ENCODE results near the gene CEP295NL. TPM values are rescaled to one million over a fixed set of nuclear protein-coding genes. Genes with fewer than 3 reads are reported as not detected.

CEP295NL gene
- total RNA-seq, 2 donors from 2014 or later, result 0.83 to 1.1 TPM

DNA sequence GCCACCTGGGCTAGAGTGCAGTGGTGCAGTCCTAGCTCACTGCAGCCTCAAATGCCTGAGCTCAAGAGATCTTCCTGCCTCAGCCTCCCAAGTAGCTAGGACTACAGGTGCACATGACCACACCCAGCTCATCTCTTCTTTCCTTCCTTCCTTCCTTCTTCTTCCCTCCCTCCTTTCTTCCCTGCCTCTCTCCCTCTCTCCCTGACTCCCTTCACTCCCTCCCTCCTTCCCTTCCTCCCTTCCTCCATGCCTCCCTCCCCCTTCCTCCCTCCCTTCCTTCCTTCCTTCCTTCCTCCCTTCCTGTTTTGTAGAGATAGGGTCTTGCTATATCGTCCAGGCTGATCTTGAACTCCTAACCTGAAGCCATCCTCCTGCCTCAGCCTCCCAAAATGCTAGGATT, 38.9 kb downstream of the CEP295NL start:
- Histone ChIP-seq H3K27ac (no peak overlapping the region), H3K4me3 (no peak overlapping the region), H3K36me3 (peaks cover 13% of the 10 kb centered on the region), H3K27me3 (no peaks in the 10 kb centered on the region), H3K9me3 (no peaks in the 10 kb centered on the region), H3K4me1 (peaks cover 0 to 13% of the 10 kb centered on the region in 2 donors)
- DNase-seq (ENCODE audit: low spot score), result no peak
- TF ChIP-seq, protein P1, sequence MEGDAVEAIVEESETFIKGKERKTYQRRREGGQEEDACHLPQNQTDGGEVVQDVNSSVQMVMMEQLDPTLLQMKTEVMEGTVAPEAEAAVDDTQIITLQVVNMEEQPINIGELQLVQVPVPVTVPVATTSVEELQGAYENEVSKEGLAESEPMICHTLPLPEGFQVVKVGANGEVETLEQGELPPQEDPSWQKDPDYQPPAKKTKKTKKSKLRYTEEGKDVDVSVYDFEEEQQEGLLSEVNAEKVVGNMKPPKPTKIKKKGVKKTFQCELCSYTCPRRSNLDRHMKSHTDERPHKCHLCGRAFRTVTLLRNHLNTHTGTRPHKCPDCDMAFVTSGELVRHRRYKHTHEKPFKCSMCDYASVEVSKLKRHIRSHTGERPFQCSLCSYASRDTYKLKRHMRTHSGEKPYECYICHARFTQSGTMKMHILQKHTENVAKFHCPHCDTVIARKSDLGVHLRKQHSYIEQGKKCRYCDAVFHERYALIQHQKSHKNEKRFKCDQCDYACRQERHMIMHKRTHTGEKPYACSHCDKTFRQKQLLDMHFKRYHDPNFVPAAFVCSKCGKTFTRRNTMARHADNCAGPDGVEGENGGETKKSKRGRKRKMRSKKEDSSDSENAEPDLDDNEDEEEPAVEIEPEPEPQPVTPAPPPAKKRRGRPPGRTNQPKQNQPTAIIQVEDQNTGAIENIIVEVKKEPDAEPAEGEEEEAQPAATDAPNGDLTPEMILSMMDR (IDR thresholded peaks at IDR 0.05), result no peak

DNA sequence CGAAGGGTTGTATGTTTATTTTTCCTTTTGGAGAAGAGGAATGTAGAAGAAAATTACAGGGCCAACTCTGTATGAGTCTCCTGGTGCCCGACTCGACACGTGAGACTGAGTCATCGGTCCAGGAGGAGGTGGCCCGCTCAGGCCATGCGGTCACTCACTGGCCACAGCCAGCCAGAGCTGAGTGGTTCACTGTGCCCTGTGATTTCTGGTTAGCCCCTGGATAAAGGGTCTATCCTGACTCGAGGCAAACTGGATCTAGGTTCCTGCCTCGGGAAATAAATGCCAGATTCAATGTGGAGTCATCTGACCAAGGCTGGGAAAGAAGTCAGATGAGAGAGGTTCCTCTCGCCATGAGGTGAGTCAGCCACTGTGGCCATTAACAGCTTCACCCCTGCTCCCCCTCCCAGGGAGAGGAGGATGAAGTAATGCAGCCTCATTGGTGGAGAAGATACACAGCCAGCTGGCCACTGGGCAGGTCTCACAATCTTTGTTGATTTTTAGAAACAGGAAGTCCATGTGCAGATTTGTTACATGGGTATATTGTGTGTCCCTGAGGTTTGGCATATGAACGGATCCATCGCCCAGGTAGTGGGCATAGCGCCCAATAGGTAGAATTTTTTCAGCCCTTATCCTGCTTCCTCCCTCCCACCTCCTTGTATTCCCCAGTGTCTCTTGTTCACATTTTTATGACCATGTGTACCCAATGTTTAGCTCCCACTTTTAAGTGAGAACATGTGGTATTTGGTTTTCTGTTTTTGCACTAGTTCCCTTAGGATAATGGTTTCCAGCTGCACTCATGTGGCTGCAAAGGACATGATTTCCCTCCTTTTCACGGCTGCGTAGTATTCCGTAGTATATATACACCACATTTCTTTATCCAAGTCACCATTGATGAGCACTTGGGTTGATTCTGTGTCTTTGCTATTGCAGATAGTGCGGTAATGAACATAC, 40.7 kb downstream of the CEP295NL start:
- peaks cover 0 to 13% of the 10 kb centered on the region in 2 donors for H3K4me1 ChIP-seq

DNA sequence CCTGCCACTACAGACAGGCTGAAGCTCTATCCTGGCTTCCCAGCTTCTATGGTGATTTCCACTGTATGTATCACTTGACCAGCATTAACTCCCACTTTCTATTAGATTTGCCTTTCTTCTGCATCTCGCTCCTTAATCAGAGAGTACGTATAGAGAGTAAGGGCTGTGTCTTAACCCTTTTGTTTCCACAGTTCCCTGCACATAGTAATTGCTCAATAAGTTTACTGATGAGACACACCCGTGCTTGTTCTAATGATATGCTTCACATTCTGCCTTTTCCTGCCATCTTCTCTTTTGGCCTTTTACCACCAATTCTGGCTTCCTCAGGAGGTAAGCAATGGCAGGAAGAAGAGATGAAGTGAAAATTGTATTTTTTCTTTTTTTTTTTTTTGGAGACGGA, 41.8 kb downstream of the CEP295NL start:
- Histone ChIP-seq H3K36me3 (peaks cover 18% of the 10 kb centered on the region), H3K27me3 (no peaks in the 10 kb centered on the region), H3K4me3 (no peak overlapping the region), H3K27ac (peak overlapping the region; percentile 70 to 77), H3K4me1 (peaks cover 0 to 9% of the 10 kb centered on the region in 2 donors), H3K9me3 (no peaks in the 10 kb centered on the region)
- no peak for DNase-seq (ENCODE audit: low spot score)
- TF ChIP-seq, protein P1 (IDR thresholded peaks at IDR 0.05), result no peak

More for the DNA sequence above, 40.7 kb downstream of the CEP295NL start:
- H3K27me3 ChIP-seq, result no peaks in the 10 kb centered on the region
- DNase-seq (ENCODE audit: low spot score), result peak; percentile 96
- no peaks in the 10 kb centered on the region for H3K9me3 ChIP-seq
- peaks cover 7% of the 10 kb centered on the region for H3K36me3 ChIP-seq
- H3K4me3 ChIP-seq, result no peak overlapping the region
- H3K27ac ChIP-seq, result peak overlapping the region; percentile 70 to 77
- TF ChIP-seq, protein P1 (IDR thresholded peaks at IDR 0.05), result no peak

DNA sequence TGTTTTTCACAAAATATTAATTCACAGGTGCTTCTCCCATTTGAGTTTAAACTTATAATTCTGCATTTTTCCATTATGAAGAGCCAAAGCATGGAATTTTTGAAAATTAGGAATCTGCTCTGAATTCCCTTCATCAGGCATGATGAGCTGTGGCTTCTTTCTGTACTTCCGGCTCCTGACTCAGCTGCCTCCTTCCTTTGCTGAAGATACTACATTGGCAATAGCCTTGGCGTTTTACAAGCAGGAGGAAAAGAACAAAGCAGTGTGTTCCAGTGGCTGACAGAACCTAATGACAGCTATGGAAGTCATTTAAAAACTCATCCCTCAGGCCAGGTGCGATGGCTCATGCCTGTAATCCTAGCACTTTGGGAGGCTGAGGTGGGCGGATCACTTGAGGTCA, 44.0 kb downstream of the CEP295NL start:
- Histone ChIP-seq H3K4me3 (no peak overlapping the region), H3K27me3 (no peaks in the 10 kb centered on the region), H3K36me3 (peaks cover 36% of the 10 kb centered on the region), H3K27ac (no peak overlapping the region), H3K4me1 (no peaks in the 10 kb centered on the region), H3K9me3 (no peaks in the 10 kb centered on the region)
- no peak for DNase-seq (ENCODE audit: low spot score)
- TF ChIP-seq, protein P1 (IDR thresholded peaks at IDR 0.05), result no peak

DNA sequence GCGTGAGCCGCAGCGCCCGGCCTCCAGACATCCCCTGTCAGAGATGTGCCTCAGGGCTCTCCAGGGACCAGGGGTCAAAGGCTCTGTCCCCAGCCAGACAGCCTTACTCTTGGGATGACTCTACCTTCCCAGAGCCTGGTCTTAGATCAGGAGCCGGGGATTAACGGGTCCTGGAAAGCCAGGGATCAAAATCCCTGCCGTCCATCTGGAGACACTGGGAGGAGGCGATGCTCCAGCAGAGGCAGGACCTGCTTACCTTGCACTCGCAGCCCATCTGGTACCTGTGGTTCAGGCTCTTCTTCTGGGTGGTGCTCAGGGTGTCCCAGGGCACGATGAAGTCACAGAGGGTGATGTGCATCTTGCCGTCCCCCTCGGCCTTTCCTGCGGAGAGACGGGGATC, 45.7 kb downstream of the CEP295NL start:
- H3K36me3 ChIP-seq, result peaks cover 46% of the 10 kb centered on the region
- TF ChIP-seq, protein P1 (IDR thresholded peaks at IDR 0.05), result no peak

More for the DNA sequence above, 45.7 kb downstream of the CEP295NL start:
- H3K9me3 ChIP-seq, result no peaks in the 10 kb centered on the region
- no peak overlapping the region for H3K4me3 ChIP-seq
- no peak overlapping the region for H3K27ac ChIP-seq
- no peaks in the 10 kb centered on the region for H3K4me1 ChIP-seq
- no peaks in the 10 kb centered on the region for H3K27me3 ChIP-seq
- DNase-seq (ENCODE audit: low spot score), result no peak
